Measurements from ENCODE around the gene PMEL.
A peak's percentile ranks its signal among the peaks of the same experiment; 100 is the strongest.
"Not testable (repeated sequence)": the region's sequence is repeated elsewhere in the genome, so short reads cannot be mapped to it uniquely, and the experiment has no call there.

The PMEL gene

DNA sequence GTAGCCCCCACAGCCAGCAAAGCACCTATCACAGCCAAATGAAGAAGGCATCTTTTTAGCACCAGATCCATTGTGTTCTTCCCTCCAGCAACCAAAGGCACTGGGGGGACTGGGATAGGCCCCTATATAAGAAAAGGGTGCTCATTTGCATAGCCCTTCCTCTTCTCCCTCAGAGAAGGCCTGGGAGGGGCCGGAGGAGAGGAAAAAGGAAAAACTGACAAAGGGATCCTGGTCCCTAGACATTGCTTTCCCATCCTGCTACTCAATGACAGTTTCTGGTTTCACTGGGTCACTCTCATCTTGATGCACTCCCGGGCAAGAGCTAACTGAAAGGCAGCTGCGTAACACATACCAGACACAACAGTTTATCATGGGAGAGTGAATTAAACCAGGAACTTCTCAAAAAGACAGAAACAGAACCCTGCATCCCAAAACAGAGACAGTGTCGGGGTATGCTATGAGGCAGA is at the start of gene PMEL:
PMEL (minus strand) TSS at position 102 of the 467 bp plus-strand sequence; CDS start at position 71, 31 bp downstream.
- no peak for FAIRE-seq

DNA sequence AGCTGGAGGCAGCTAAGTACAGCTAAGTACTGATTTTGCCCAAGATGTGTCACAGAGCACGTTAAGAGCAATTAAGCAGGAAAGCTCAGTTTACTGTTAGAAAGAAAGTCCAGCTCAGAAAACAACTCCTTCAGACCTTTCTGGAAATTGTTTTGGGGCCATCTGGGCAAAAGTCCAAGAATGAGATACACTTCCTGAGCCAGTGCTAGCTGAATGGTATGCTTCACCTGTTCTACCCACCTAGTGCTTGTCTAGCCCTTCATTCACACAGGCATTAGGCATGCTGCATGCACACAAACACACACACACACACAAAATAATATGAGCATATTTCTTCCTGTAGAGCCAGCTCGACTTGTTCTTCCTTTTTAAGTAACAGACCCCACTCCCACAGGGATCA is 48.4 kb upstream of the PMEL start:
- FAIRE-seq = no peak

DNA sequence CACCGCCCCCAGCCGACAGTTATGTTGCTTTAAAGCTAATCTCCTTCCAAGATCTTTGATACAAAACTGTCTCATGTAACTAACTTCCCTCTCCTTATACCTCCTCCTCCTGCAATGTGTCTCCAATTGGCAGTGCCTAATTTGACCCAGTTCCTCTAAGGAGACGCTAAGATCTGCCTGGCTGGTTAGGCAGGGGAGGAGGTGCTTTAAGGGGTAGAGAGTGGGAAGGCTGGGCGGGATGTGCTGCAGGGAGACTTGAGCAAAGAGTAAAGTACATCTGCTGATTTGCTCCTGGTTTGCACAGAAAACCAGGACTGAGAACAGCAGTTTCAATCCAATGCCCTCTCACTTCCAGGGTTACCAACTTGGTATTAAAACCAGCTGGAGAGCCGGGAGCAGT is 47.6 kb upstream of the PMEL start:
- no peak for FAIRE-seq

DNA sequence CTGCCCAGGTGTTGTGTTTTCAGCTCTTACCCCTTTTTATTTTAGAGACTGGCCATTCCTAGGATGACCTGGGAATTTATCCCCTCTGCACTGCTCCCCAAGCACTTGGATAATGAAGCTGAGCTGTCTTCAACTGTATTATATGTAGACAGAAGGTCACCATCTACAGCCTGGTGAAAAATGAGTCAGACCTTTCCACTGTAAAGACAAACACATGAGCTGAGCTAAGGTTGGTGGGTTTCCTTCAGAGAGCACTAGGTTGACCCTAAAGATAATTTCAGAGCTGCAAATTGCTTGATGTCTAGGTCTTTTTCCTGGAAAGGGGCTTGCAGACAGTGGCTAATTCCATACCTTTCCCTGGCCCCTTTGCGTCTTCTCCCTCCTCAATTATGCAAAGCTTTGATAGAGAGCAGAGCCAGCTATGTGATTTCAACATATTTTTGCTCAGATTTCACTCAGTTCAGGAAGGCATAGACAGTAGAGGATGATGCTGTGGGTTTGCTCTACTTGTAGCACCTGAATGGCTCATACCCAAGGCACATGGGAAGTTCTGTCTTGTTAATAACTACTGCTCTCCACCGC is 45.8 kb upstream of the PMEL start:
- no peak for FAIRE-seq

DNA sequence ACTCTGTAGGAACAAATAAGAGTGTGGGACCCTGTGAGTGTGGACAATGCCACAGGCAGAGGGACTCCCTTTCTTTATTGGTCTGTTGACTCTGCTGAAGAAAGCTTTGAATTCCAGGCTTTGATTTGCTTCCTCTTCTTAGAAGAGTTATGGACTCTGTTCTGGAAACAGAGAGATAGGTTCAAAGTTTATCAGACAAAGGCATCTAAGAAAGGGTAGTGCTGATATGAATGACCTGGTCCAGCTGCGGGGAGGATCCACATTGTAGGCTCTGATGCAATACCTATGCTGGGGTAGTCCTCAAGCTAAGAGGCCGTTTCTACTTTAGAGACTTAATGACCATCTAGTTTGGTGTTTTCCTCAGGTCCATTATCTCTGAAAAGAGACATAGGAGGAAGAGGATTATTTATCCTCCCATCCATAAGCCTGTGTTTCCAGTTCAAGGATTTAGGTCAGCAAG is 44.3 kb upstream of the PMEL start:
- no peak for FAIRE-seq

DNA sequence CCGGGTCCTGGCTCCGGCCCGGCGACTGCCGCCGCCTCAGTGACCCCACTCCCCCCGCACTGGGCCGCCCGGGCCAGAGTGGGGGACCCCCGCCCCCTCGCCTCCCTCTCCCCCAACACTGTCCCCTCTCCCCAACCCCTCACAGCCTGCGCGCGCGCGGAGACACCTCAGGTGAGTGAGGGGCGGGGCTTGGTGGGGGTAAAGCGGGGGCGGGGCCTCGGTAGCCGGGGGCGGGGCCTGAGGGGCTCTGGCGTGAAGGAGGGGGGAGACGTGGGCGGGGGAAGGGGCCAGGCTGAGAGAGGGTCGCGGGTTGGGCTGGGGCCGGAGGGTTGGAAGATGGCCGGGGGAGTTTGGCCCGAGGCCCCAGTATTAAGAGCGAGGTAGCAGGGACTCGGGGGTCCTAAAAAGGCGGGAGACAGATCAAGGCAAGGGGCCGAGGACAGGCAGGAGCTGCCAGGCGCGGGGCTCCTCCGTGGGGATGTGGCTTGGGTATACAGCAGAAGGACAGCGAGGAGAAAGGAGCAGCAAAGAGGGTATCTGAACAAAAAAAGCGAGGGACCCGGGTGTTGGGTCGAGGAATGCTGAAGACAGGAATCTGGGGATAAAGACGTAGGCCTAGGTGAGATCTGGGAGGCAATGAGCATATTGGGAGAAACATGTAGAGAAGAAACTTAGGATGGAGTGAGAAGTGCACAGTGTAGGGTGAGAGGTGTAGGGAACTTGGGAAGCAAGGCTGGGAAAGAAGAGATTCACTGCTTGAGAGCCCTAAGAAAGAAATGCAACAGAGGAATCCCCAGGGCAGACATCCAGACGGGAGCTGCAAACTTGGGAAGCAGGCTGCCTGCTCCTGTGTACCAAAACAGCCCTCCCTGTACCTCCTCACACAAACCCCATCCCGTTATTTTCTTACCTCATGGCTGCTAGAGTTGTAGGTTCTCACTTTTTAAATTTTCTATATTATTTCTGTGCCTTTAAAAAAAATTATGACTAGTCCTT is 42.0 kb upstream of the PMEL start:
- no peak for FAIRE-seq

DNA sequence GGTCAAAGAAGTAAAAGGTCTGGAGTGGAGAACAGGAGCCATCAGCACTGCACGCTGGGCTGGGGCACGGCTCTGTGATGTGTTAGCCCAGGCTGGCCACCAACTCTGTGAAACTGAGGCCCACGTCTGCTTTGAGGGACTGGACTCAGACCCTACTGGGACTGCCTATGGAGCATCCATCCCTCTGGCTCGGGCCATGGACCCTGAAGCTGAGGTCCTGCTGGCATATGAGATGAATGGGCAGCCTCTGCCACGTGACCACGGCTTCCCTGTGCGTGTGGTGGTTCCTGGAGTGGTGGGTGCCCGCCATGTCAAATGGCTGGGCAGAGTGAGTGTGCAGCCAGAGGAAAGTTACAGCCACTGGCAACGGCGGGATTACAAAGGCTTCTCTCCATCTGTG is 38.4 kb upstream of the PMEL start:
- FAIRE-seq = no peak

DNA sequence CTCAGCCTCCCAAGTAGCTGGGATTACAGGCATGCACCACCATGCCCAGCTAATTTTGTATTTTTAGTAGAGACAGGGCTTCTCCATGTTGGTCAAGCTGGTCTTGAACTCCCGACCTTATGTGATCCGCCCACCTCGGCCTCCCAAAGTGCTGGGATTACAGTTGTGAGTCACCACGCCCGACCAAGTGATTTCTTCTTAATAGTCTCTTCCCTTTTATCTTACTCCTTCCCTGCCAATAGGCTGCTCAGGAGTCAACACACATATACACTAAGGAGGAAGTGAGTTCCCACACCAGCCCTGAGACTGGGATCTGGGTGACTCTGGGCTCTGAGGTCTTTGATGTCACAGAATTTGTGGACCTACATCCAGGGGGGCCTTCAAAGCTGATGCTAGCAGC is 37.5 kb upstream of the PMEL start:
- not testable (repeated sequence) for FAIRE-seq

DNA sequence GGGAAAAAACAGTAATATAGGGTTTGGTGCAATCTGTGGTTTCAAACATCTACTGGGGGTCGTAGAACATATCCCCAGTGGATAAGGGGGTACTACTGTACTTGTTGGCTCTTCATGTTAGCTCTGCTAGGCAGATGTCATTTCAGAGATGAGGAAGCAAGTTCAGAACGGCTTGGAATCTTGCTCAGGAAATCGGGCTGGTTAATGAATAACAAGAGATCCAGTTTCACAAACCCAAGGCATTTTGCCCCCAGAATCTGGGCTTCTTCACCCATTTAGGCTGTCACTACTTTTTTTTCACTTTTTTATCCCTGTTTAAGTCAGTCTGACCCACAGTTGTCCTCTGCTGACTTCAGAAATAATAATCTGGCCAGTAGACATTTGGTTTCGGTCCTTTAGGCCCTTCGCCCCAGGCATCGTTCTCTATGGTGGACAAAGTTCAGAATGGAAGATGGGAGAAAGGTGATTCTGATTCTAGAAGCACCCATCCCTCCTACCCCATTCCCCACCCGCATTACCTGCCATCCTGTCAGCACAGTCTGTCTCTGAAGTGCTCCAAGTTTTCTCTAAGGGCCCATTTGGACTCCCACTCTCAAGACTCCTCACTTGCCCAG is 35.8 kb upstream of the PMEL start:
- FAIRE-seq = no peak

DNA sequence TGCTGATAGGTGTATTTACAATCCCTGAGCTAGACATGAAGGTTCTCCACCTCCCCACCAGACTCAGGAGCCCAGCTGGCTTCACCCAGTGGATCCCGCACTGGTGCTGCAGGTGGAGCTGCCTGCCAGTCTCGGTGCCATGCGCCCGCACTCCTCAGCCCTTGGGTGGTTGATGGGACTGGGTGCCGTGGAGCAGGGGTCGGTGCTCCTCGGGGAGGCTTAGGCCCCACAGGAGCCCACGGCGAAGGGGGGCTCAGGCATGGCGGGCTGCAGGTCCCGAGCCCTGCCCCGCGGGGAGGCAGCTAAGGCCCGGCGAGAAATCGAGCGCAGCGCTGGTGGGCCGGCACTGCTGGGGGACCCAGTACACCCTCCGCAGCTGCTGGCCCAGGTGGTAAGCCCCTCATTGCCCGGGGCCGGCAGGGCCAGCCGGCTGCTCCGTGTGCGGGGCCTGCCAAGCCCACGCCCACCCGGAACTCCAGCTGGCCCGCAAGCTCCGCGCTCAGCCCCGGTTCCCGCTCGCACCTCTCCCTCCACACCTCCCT is 34.2 kb upstream of the PMEL start:
- not testable (repeated sequence) for FAIRE-seq

DNA sequence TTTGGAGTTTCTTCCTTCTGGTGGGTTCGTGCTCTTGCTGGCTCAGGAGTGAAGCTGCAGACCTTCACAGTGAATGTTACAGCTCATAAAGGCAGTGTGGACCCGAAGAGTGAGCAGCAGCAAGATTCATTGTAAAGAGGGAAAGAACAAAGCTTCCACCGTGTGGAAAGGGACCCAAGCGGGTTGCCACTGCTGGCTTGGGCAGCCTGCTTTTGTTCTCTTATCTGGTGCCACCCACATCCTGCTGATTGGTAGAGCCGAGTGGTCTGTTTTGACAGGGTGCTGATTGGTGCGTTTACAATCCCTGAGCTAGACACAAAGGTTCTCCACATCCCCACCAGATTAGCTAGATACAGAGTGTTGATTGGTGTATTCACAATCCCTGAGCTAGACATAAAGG is 33.7 kb upstream of the PMEL start:
- FAIRE-seq = not testable (repeated sequence)

DNA sequence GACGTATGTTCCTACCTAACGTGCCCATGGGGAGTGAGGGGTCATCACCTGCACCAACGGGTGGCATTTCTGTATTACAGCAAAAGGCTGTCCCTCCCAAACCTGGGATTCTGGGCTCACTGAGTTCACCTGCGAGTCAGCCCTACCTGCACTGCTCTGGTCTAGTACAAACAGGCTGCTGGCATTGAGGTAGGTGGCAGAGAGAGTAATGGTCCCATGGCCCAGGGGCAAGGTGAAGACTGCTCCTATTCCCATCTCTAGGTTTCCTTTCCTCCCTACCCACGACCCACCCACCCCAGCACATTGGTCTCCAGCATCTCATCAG is 31.7 kb upstream of the PMEL start:
- no peak for FAIRE-seq

DNA sequence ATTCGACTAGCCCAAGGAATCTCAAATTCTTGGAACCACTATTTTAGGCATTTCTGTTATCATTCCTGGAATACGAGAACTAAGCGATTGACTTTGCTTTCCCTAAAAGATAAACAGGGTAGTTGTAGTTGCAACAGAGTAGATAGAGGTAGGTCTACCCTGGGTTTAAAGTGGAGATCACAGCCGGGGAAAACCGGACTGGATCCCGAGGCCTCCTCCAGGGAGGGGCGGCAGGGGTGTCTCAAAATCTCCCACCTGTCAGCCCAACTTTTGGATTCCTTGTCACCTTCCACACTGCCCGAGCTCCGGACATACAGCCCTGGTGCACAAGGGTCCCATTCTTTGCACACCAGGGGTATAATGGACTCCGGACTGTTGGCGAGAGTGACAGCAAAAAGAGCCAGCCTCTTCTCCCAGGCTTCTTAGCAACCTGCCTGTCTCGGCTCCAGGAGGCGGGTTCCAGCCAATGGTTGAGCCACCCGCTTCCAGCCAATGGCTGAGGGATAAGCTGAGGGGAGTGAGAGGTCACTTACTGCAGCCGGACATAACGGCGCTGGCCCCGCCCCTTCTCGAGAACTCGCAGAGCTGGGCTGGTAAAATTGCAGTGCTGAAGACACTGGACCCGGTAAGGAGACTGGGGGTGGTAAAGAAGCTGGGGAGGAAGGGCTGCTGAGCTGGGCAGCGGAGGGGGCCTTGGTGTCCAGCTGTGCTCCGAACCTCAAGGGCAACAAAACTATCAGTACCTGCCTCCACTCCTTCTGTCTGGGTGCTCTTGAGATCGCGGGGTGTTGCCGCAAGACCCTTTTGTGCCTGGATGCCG is 31.1 kb upstream of the PMEL start, which contains the start of gene SUOX:
SUOX (plus strand) TSS at position 562 of the 820 bp plus-strand sequence. CDS start 4,946 bp downstream, outside the sequence.
- peak; percentile 99 for FAIRE-seq

DNA sequence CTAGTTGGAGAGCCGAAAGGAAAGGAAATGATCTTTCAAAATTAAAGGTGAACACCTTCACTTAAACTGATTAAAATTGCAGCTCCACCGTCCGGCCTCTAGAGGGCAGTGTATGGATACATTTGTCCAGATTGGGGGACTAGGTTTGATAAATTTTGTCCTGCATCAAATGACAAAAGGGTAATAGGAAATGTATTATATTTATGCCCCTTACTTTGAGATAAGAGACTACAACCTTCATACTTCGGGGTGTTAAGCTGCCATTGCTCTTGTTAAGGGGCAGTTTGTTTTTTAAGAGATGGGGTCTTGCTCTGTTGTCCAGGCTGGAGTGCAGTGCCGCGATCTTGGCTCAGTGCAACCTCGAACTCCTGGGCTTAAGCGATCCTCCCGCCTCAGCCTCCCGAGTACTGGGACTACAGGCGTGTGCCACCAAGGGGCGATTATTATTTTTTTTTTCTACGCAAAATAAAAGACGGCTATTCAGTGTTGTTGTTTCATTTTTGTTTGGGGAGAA is 30.4 kb upstream of the PMEL start:
- peak; percentile 92 for FAIRE-seq

DNA sequence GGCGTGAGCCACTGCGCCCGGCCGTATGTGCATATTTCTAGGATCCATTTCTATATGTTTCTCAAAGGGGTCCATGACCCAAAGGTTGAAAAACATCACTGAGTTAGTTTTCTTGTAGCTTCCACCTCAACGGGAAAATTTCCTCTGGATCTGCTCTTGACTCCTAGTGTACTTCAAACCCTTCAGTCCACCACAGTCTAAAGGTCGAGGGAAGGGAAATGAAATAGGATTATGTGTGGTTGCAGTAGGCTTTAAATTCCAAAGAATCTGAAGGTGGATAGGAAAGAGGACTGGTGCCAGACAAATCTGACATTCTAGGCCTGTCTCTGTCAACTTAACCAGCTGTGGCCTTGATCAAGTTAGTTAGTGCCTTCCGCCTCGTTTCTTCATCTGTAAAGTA is 29.5 kb upstream of the PMEL start:
- FAIRE-seq = no peak

DNA sequence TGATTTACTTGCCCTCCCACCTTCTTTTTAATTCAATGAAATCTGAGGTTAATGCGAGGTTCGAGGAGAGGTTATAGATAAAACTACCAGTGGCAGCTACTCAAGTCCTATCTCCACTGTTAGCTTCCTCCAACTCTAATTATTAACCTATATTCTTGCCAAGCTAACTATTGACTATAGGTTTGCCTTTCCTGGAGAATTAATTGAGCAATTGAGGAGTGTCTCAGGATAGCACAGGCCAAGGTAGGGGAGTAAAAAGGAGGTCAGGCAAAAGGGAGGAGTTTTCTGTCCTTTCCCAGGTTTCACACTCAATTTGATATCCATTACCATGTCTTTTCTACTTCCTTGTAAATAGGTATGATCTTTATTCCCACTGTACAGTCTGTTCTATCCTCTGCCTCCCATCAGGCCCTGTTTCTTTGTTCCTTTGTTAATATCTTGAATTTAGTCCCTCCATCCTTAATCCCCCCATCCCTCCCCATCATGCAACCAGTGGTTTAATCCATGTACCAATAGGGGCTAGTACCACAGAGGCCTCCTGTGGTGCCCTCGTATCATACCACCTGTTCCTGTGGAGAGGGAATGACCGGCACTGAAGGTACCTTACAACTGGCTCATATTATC is 27.5 kb upstream of the PMEL start:
- FAIRE-seq = no peak

DNA sequence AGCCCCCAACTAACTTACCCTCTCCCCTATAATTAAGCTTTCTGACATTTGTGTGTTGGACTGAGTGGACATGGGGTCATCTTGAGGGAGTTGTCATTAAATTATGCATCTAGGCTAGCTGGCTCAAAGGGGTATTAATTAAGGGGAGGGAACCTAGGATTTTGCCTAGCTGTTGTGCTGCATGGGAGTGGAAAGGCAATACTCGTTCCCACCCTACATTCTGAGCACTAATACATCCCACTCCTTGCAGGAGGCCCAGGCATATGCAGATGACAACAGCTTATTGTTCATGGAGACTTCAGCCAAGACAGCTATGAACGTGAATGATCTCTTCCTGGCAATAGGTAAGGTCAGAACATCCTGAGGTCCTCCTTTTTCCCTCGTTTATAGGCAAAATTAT is 25.3 kb upstream of the PMEL start:
- no peak for FAIRE-seq

DNA sequence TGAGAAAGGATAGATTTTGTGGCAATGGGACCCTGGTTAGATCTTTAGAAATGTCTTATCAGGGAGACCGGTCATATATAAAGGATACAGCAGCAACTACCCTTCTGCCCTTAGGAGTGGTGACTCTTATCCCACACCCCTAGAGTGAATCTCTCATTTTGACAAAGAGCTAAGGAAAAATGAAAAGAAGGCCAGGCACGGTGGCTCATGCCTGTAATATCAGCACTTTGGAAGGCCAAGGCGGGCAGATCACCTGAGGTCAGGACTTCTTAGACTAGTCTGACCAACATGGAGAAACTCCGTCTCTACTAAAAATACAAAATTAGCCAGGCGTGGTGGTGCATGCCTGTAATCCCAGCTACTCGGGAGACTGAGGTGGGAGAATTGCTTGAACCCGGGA is 20.1 kb upstream of the PMEL start:
- FAIRE-seq = not testable (repeated sequence)

DNA sequence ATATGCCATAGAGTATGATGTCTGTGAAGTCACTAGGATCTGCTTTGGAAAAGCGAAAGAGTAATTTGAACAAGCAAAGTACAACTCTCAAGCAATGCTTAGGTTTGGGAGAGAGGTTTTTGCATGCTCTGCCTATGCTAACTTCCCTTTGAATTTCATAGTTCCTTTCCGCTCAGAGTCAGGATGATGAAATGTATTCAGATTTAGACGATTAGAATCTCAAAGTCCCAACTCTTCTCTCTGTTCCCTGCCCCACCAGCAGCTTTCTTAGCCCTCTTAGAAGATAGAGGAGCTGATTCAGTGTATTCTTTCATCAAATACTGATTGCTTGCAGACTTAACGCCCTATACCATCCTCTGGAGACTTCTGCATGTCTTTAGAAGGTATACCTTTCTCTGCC is 19.5 kb upstream of the PMEL start:
- FAIRE-seq = no peak

DNA sequence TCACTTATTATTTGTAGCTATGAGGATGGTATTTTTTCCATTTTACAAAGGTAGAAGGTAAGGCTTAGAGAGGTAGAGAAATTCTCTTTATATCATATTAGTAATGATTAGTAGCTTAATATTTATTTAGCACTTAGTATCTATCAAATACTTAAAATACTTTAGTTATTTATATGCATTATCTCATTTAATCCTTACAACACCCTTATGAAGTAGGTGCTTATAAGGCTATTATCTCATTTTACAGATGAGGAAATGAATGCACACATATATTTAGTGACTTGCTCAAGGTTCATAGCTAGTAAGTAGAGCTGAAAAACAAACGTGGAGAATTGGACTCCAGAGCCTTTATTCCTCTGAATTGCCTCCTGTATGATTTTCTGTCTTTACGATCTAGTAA is 19.0 kb upstream of the PMEL start:
- FAIRE-seq = no peak

DNA sequence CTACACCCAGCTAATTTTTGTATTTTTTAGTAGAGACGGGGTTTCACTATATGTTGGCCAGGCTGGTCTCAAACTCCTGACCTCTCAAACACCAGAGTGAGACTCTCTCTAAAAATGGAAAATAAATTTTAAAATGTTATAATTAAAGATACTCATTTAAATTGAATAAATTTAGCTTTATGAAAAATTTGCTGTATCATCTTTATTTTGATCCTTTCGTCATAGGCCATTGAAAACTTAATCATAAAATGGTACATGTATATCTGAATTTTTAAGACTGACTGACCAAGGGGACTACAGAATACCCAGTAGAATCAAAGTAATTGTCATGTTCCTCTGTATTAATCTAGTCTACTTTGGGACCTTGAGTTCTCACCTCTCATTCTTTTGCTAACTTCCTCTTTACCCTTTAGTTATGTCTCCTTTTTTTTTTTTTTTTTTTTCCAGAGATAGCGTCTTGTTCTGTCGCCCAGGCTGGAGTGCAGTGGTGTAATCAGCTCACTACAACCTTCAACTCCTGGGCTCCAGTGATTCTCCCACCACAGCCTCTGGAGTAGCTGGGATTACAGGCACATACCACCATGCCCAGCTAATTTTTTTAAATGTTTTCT is 17.5 kb upstream of the PMEL start:
- no peak for FAIRE-seq

All from G401.6 (cell line).